ENCODE data around the gene DDX54.

DDX54 gene

GRCh38 chr12:113133036-113133435, 52.2 kb downstream of the DDX54 start:
- H3K4me3 ChIP-seq (ENCODE audit: control insufficient read depth, low read depth, low read length), result no peak overlapping the region
- TF ChIP-seq CTCF (conservative IDR thresholded peaks at IDR 0.05; ENCODE audit: control insufficient read depth, insufficient read depth, low read depth, low read length), result no peak
- DNase-seq (ENCODE audit: low read depth), result no peak

DNA sequence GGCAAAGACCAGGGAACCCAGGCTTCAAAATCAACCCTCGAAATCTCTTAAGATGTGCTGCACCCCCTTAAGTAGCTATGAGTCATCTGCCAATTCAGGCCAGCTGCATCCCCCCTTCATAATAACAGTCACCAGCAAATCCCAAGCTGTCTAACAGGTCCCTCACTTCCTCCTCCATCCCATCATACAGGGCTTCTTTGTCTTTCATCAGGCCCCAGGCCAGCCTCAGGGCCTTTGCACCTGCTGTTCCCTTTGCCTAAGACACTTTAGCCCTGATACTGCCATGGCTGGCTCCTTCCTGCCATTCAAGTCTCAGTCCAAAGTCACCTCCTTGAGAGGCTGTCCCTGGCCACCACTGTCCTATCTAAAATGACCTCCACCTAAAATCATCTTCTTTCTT, 53.7 kb downstream of the DDX54 start:
- TF ChIP-seq CTCF (conservative IDR thresholded peaks at IDR 0.05; ENCODE audit: control insufficient read depth, insufficient read depth, low read depth, low read length), result no peak
- no peak overlapping the region for H3K4me3 ChIP-seq (ENCODE audit: control insufficient read depth, low read depth, low read length)
- no peak for DNase-seq (ENCODE audit: low read depth)

GRCh38 chr12:113130457-113131135, 54.7 kb downstream of the DDX54 start:
- no peak for TF ChIP-seq CTCF (conservative IDR thresholded peaks at IDR 0.05; ENCODE audit: control insufficient read depth, insufficient read depth, low read depth, low read length)
- H3K4me3 ChIP-seq (ENCODE audit: control insufficient read depth, low read depth, low read length), result no peak overlapping the region
- DNase-seq (ENCODE audit: low read depth), result no peak

GRCh38 chr12:113129664-113130456, 55.4 kb downstream of the DDX54 start:
- TF ChIP-seq CTCF (conservative IDR thresholded peaks at IDR 0.05; ENCODE audit: control insufficient read depth, insufficient read depth, low read depth, low read length), result no peak
- no peak overlapping the region for H3K4me3 ChIP-seq (ENCODE audit: control insufficient read depth, low read depth, low read length)
- no peak for DNase-seq (ENCODE audit: low read depth)

- DNase-seq (ENCODE audit: low read depth), result no peak
- no peak overlapping the region for H3K4me3 ChIP-seq (ENCODE audit: control insufficient read depth, low read depth, low read length)
- no peak for TF ChIP-seq CTCF (conservative IDR thresholded peaks at IDR 0.05; ENCODE audit: control insufficient read depth, insufficient read depth, low read depth, low read length)
Observed at GRCh38 chr12:113128802-113129663, 56.2 kb downstream of the DDX54 start.

GRCh38 chr12:113127791-113128199, 57.5 kb downstream of the DDX54 start:
- no peak for DNase-seq (ENCODE audit: low read depth)
- TF ChIP-seq CTCF (conservative IDR thresholded peaks at IDR 0.05; ENCODE audit: control insufficient read depth, insufficient read depth, low read depth, low read length), result no peak
- no peak overlapping the region for H3K4me3 ChIP-seq (ENCODE audit: control insufficient read depth, low read depth, low read length)

Measured in fibroblast of mammary gland (primary cell).